Chondrocyte (in vitro differentiated cells): ENCODE measurements around the gene RYR2. TPM values are rescaled to one million over a fixed set of nuclear protein-coding genes. Genes with fewer than 3 reads are reported as not detected.

Experiments
- DNase-seq: peaks from one replicate; pipeline ENCODE4 v3.0.0; 2021; ENCODE audit warnings: mixed read lengths, low spot score
- H3K27ac Mint-ChIP-seq: one replicate; pipeline ENCODE4 v1.8.0; 2021; ENCODE audit warnings: mild to moderate bottlenecking, moderate library complexity, mixed read lengths; ENCODE audit not compliant: unreplicated experiment
- H3K27me3 Mint-ChIP-seq: 2 replicates; pipeline ENCODE4 v1.8.0; 2021; ENCODE audit warnings: low read depth, mixed read lengths
- H3K36me3 Mint-ChIP-seq: 2 replicates; pipeline ENCODE4 v1.8.0; 2021; ENCODE audit warnings: low read depth, mixed read lengths
- H3K4me1 Mint-ChIP-seq: 2 replicates; pipeline ENCODE4 v1.8.0; 2021; ENCODE audit warnings: low read depth, mild to moderate bottlenecking, mixed read lengths
- H3K4me3 Mint-ChIP-seq: one replicate; pipeline ENCODE4 v1.8.0; 2021; ENCODE audit warnings: mild to moderate bottlenecking, moderate library complexity, mixed read lengths; ENCODE audit not compliant: unreplicated experiment
- H3K9me3 Mint-ChIP-seq: 2 replicates; pipeline ENCODE4 v1.8.0; 2021; ENCODE audit warnings: low read depth, mixed read lengths
- CTCF ChIP-seq: fragments of 200-600 bp; sonication (generic); IDR thresholded peaks from 2 replicates; pipeline ENCODE4 v1.5.0; 2021; ENCODE audit warnings: antibody characterized with exemption, mild to moderate bottlenecking, moderate library complexity
- total RNA-seq: library from RNA; stranded (reverse); gene quantifications from 3 replicates; pipeline ENCODE4 v1.2.1, GENCODE V29; 2021

Gene RYR2
- total RNA-seq, 1 donor from 2014 or later = 0.12 TPM

- TF ChIP-seq CTCF = no peak
- DNase-seq = no peak
- Mint-ChIP-seq H3K36me3 (no peaks in the 10 kb centered on the region), H3K27ac (no peak overlapping the region), H3K9me3 (no peaks in the 10 kb centered on the region), H3K4me3 (no peak overlapping the region), H3K4me1 (no peaks in the 10 kb centered on the region), H3K27me3 (peaks cover 36% of the 10 kb centered on the region)
Observed at GRCh38 chr1:236998546-236998945, 43.4 kb upstream of the RYR2 start.

- no peaks in the 10 kb centered on the region for H3K4me1 Mint-ChIP-seq
- no peak for DNase-seq
Observed at GRCh38 chr1:237000191-237000590, 41.8 kb upstream of the RYR2 start.

GRCh38 chr1:237003516-237003915, 38.5 kb upstream of the RYR2 start:
- no peaks in the 10 kb centered on the region for H3K9me3 Mint-ChIP-seq
- no peak overlapping the region for H3K27ac Mint-ChIP-seq
- no peaks in the 10 kb centered on the region for H3K4me1 Mint-ChIP-seq
- peaks cover 44% of the 10 kb centered on the region for H3K27me3 Mint-ChIP-seq
- DNase-seq = no peak
- H3K4me3 Mint-ChIP-seq = no peak overlapping the region
- TF ChIP-seq CTCF = no peak
- no peaks in the 10 kb centered on the region for H3K36me3 Mint-ChIP-seq

More at GRCh38 chr1:237000191-237000590, 41.8 kb upstream of the RYR2 start:
- H3K9me3 Mint-ChIP-seq = no peaks in the 10 kb centered on the region
- no peak for TF ChIP-seq CTCF
- peaks cover 40% of the 10 kb centered on the region for H3K27me3 Mint-ChIP-seq
- H3K4me3 Mint-ChIP-seq = no peak overlapping the region
- H3K27ac Mint-ChIP-seq = no peak overlapping the region
- no peaks in the 10 kb centered on the region for H3K36me3 Mint-ChIP-seq

GRCh38 chr1:237004116-237004515, 37.9 kb upstream of the RYR2 start, which contains the start of gene MT1HL1:
MT1HL1 (minus strand) TSS chr1:237004441; CDS start chr1:237004372, 69 bp downstream.
- no peak for TF ChIP-seq CTCF
- Mint-ChIP-seq H3K36me3 (no peaks in the 10 kb centered on the region), H3K4me1 (no peaks in the 10 kb centered on the region), H3K27me3 (peaks cover 40% of the 10 kb centered on the region), H3K9me3 (no peaks in the 10 kb centered on the region), H3K4me3 (no peak within 1 kb of the TSS), H3K27ac (no peak within 1 kb of the TSS)
- no peak for DNase-seq

GRCh38 chr1:237005674-237006073, 36.3 kb upstream of the RYR2 start:
- Mint-ChIP-seq H3K4me3 (no peak overlapping the region), H3K9me3 (no peaks in the 10 kb centered on the region), H3K27ac (no peak overlapping the region), H3K27me3 (peaks cover 33% of the 10 kb centered on the region), H3K36me3 (no peaks in the 10 kb centered on the region), H3K4me1 (no peaks in the 10 kb centered on the region)
- TF ChIP-seq CTCF = no peak
- no peak for DNase-seq
